HepG2 (cell line): ENCODE measurements around the gene SESN3. TPM values are rescaled to one million over a fixed set of nuclear protein-coding genes. Genes with fewer than 3 reads are reported as not detected.
A peak's percentile ranks its signal among the peaks of the same experiment; 100 is the strongest.

Source experiments
- ATF7-NPFF ChIP-seq: sonication (generic); formaldehyde crosslinking; IDR thresholded peaks from 2 replicates; pipeline ENCODE4 v1.8.1; 2023; ENCODE audit warnings: mild to moderate bottlenecking, low read depth, missing genetic modification reagents, moderate library complexity
- ELF3 ChIP-seq: IDR thresholded peaks from 2 replicates; pipeline ENCODE4 v1.6.1; 2016; ENCODE audit warnings: missing genetic modification reagents, missing compliant biosample characterization
- EP300 ChIP-seq, 3 experiments: sonication (generic) in 1 of 3; formaldehyde crosslinking in 1 of 3; IDR thresholded peaks; 2 replicates each; pipeline versions ENCODE4 v1.5.1 to v1.6.1; 2011 to 2020; ENCODE audit warnings: low read depth in 2 of 3, low read length in 2 of 3, borderline replicate concordance in 1 of 3, improper control_type of control experiment in 1 of 3, mild to moderate bottlenecking in 1 of 3, missing genetic modification reagents in 1 of 3, moderate library complexity in 1 of 3
- HMG20B ChIP-seq: conservative IDR thresholded peaks from 2 replicates; pipeline ENCODE4 v1.6.1; 2016; ENCODE audit warnings: missing genetic modification reagents, missing compliant biosample characterization
- HOXA3 ChIP-seq: sonication (generic); formaldehyde crosslinking; IDR thresholded peaks from 2 replicates; pipeline ENCODE4 v1.5.0; 2020; ENCODE audit warnings: missing genetic modification reagents
- RARA ChIP-seq: IDR thresholded peaks from 2 replicates; pipeline ENCODE4 v1.6.1; 2016; ENCODE audit warnings: missing genetic modification reagents, missing compliant biosample characterization
- ZNF749 ChIP-seq: sonication (generic); formaldehyde crosslinking; IDR thresholded peaks from 2 replicates; pipeline ENCODE4 v1.8.0; 2022; ENCODE audit warnings: mild to moderate bottlenecking, missing genetic modification reagents, moderate library complexity, borderline replicate concordance
- ZNF788 ChIP-seq: sonication (generic); formaldehyde crosslinking; IDR thresholded peaks from 2 replicates; pipeline ENCODE4 v1.5.0; 2020; ENCODE audit warnings: mild to moderate bottlenecking, missing genetic modification reagents, borderline replicate concordance
- polyA plus RNA-seq, 8 experiments: library from polyadenylated mRNA; depleted of rRNA in 3 of 8; stranded (reverse) in 7 of 8; unstranded in 1 of 8; fragments of >200 nt; fragmentation: Illumina TruSeq in 4 of 8; extraction: Trizol in 4 of 8; gene quantifications; 2 replicates each; pipeline versions ENCODE4 v1.2.1 to v1.2.3, GENCODE V29; 2011 to 2016; ENCODE audit warnings: low read depth in 4 of 8, missing spikeins in 1 of 8, mixed read lengths in 1 of 8; ENCODE audit not compliant: insufficient read depth in 1 of 8
- total RNA-seq, 5 experiments: library from RNA; depleted of rRNA; stranded (reverse); fragments of >200 nt; fragmentation: Illumina TruSeq; extraction: Trizol; gene quantifications; 2 replicates each; pipeline ENCODE4 v1.2.3, GENCODE V29; 2016; ENCODE audit warnings: low read depth in 1 of 5
- TF ChIP-seq, protein P1 (sequence below): IDR thresholded peaks from 2 replicates; pipeline ENCODE4 v1.4.0; 2020; ENCODE audit warnings: mild to moderate bottlenecking, missing genetic modification reagents
- TF ChIP-seq, protein P2 (sequence below): IDR thresholded peaks from 2 replicates; pipeline ENCODE4 v1.6.1; 2016; ENCODE audit warnings: missing compliant biosample characterization, missing genetic modification reagents, borderline replicate concordance
- TF ChIP-seq, protein P3 (sequence below): sonication (generic); formaldehyde crosslinking; IDR thresholded peaks from 2 replicates; pipeline ENCODE4 v1.5.0; 2020; ENCODE audit warnings: mild to moderate bottlenecking, missing genetic modification reagents
- TF ChIP-seq, protein P4 (sequence below): sonication (generic); formaldehyde crosslinking; IDR thresholded peaks from 2 replicates; pipeline ENCODE4 v1.4.0; 2020; ENCODE audit warnings: missing genetic modification reagents, borderline replicate concordance
- TF ChIP-seq, protein P5 (sequence below): sonication (generic); IDR thresholded peaks from 2 replicates; pipeline ENCODE4 v1.6.1; 2016; ENCODE audit warnings: low read depth, borderline replicate concordance

Gene SESN3
- total and polyA plus RNA-seq, 2 of the 13 experiments (the other 11 are each of a cell fraction or from before 2014, with no cell fraction given): 0.53 to 0.86 TPM

DNA sequence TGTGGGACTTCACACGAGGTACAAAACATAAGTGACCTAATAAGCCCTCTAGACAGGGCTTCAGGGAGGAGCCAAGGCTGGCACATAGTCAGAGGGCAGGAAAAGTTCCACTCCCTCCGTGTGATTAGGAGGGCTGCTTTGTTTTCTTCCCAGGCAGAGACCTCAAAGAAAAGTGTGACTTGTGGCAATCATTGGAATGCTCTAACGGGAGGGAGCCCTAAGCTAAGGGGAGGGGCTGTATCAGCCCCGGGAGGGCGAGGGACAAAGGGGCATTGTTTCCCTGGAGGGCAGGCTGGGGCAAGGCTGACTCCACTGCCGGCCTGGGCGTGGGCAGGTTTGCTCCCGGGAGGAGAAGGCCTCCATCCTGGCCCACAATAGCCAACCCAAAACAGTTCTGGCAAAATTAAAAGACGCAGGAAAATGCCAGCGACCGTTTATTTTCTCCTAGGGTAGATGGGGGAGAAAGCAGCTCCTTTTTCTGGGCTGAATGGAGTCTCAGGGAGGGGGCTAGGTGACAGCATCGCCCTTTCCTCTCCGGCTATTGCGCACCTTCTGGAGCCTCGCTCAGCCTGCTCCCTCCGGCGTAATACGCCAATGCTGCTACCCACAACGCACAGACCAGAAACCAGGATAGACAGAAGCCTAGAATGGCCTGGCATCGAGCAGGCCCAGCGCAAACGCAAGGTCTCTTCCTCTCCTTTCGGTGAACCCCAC lies 81.2 kb downstream of the SESN3 start (continued):
- TF ChIP-seq, protein P1, sequence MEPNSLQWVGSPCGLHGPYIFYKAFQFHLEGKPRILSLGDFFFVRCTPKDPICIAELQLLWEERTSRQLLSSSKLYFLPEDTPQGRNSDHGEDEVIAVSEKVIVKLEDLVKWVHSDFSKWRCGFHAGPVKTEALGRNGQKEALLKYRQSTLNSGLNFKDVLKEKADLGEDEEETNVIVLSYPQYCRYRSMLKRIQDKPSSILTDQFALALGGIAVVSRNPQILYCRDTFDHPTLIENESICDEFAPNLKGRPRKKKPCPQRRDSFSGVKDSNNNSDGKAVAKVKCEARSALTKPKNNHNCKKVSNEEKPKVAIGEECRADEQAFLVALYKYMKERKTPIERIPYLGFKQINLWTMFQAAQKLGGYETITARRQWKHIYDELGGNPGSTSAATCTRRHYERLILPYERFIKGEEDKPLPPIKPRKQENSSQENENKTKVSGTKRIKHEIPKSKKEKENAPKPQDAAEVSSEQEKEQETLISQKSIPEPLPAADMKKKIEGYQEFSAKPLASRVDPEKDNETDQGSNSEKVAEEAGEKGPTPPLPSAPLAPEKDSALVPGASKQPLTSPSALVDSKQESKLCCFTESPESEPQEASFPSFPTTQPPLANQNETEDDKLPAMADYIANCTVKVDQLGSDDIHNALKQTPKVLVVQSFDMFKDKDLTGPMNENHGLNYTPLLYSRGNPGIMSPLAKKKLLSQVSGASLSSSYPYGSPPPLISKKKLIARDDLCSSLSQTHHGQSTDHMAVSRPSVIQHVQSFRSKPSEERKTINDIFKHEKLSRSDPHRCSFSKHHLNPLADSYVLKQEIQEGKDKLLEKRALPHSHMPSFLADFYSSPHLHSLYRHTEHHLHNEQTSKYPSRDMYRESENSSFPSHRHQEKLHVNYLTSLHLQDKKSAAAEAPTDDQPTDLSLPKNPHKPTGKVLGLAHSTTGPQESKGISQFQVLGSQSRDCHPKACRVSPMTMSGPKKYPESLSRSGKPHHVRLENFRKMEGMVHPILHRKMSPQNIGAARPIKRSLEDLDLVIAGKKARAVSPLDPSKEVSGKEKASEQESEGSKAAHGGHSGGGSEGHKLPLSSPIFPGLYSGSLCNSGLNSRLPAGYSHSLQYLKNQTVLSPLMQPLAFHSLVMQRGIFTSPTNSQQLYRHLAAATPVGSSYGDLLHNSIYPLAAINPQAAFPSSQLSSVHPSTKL: peak; percentile 83
- peak; percentile 45 for TF ChIP-seq HOXA3
- 0 out of 2 replicates have a peak, but pooled peaks have one; percentile 38 for TF ChIP-seq HMG20B (CRISPR knock-in tag)
- peak in 1 of 2 experiments; percentile 68; a peak in 2 of 4 replicates for TF ChIP-seq EP300 (IDR thresholded peaks at IDR 0.05; ENCODE audit: low read depth in 2 of 2, low read length in 2 of 2)
- no peak; the same call in 1 of the 2 replicates for TF ChIP-seq EP300 (CRISPR knock-in tag; IDR thresholded peaks at IDR 0.05; ENCODE audit: borderline replicate concordance)
- TF ChIP-seq, protein P2, sequence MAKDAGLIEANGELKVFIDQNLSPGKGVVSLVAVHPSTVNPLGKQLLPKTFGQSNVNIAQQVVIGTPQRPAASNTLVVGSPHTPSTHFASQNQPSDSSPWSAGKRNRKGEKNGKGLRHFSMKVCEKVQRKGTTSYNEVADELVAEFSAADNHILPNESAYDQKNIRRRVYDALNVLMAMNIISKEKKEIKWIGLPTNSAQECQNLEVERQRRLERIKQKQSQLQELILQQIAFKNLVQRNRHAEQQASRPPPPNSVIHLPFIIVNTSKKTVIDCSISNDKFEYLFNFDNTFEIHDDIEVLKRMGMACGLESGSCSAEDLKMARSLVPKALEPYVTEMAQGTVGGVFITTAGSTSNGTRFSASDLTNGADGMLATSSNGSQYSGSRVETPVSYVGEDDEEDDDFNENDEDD (CRISPR knock-in tag): no peak
- TF ChIP-seq, protein P3, sequence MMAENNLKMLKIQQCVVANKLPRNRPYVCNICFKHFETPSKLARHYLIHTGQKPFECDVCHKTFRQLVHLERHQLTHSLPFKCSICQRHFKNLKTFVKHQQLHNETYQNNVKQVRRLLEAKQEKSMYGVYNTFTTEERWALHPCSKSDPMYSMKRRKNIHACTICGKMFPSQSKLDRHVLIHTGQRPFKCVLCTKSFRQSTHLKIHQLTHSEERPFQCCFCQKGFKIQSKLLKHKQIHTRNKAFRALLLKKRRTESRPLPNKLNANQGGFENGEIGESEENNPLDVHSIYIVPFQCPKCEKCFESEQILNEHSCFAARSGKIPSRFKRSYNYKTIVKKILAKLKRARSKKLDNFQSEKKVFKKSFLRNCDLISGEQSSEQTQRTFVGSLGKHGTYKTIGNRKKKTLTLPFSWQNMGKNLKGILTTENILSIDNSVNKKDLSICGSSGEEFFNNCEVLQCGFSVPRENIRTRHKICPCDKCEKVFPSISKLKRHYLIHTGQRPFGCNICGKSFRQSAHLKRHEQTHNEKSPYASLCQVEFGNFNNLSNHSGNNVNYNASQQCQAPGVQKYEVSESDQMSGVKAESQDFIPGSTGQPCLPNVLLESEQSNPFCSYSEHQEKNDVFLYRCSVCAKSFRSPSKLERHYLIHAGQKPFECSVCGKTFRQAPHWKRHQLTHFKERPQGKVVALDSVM: no peak
- peak; percentile 31; the same call in 1 of the 2 replicates for TF ChIP-seq RARA (CRISPR knock-in tag)
- TF ChIP-seq, protein P4, sequence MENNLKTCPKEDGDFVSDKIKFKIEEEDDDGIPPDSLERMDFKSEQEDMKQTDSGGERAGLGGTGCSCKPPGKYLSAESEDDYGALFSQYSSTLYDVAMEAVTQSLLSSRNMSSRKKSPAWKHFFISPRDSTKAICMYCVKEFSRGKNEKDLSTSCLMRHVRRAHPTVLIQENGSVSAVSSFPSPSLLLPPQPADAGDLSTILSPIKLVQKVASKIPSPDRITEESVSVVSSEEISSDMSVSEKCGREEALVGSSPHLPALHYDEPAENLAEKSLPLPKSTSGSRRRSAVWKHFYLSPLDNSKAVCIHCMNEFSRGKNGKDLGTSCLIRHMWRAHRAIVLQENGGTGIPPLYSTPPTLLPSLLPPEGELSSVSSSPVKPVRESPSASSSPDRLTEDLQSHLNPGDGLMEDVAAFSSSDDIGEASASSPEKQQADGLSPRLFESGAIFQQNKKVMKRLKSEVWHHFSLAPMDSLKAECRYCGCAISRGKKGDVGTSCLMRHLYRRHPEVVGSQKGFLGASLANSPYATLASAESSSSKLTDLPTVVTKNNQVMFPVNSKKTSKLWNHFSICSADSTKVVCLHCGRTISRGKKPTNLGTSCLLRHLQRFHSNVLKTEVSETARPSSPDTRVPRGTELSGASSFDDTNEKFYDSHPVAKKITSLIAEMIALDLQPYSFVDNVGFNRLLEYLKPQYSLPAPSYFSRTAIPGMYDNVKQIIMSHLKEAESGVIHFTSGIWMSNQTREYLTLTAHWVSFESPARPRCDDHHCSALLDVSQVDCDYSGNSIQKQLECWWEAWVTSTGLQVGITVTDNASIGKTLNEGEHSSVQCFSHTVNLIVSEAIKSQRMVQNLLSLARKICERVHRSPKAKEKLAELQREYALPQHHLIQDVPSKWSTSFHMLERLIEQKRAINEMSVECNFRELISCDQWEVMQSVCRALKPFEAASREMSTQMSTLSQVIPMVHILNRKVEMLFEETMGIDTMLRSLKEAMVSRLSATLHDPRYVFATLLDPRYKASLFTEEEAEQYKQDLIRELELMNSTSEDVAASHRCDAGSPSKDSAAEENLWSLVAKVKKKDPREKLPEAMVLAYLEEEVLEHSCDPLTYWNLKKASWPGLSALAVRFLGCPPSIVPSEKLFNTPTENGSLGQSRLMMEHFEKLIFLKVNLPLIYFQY (CRISPR knock-in tag): no peak
- TF ChIP-seq ELF3 (CRISPR knock-in tag): peak; percentile 44; the same call in 1 of the 2 replicates
- TF ChIP-seq ZNF788 (CRISPR knock-in tag): peak; percentile 18; the same call in 1 of the 2 replicates
- TF ChIP-seq ATF7-NPFF: no peak
- TF ChIP-seq, protein P5, sequence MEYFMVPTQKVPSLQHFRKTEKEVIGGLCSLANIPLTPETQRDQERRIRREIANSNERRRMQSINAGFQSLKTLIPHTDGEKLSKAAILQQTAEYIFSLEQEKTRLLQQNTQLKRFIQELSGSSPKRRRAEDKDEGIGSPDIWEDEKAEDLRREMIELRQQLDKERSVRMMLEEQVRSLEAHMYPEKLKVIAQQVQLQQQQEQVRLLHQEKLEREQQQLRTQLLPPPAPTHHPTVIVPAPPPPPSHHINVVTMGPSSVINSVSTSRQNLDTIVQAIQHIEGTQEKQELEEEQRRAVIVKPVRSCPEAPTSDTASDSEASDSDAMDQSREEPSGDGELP: peak; percentile 20; the same call in 1 of the 2 replicates
- no peak; the same call in 1 of the 2 replicates for TF ChIP-seq ZNF749 (CRISPR knock-in tag)
